Measurements from ENCODE around the gene AR. TPM values are rescaled to one million over a fixed set of nuclear protein-coding genes. Genes with fewer than 3 reads are reported as not detected.

The AR gene
- total RNA-seq, 1 experiment from 2014 or later = 0.05 TPM

DNA sequence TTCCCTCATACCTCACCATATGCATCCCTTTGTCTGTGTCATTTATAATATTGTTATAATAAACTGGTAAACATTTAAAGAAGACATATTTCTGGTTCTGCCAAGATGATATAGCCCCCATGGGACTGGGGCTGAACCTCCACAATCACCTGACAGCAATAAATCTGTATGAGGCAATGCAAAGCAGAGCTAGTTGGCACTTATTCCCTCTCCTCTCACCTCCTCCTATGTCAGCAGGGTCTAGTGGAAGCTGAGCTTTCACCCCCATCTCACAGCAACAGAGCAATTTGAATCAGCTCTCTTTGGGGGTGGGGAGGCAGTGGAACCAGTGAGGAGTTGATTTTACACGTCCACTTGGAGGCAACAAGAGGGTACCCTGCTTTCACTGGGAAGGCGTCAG, 206.9 kb downstream of the AR start:
- no peaks in the 10 kb centered on the region for H3K4me1 ChIP-seq (ENCODE audit: control insufficient read depth, insufficient read depth, low read length)
- DNase-seq (ENCODE audit: low read depth, low spot score) = no peak
- intact Hi-C loops (cut with micrococcal nuclease; ENCODE audit: unreplicated experiment) (no loop called here), in situ Hi-C loops (cut with HindIII; ENCODE audit: low pct_unique_long_range_greater_than_20kb, low sequenced_read_pairs) (no loop called here)
- H3K27ac ChIP-seq (ENCODE audit: low read length) = no peak overlapping the region
- H3K27me3 ChIP-seq (ENCODE audit: control insufficient read depth, insufficient read depth, low read length) = no peaks in the 10 kb centered on the region
- no peak for ATAC-seq
- ChIA-PET CTCF (no interaction called here), POLR2A (no interaction called here)
- H3K4me3 ChIP-seq (ENCODE audit: low read depth in 2 of 2, low read length in 2 of 2) = no peak overlapping the region
- no peaks in the 10 kb centered on the region for H3K9me3 ChIP-seq (ENCODE audit: control insufficient read depth, insufficient read depth, low read depth, low read length)
- TF ChIP-seq SIN3A (IDR thresholded peaks at IDR 0.05; ENCODE audit: borderline replicate concordance, insufficient read depth, low read depth, low read length) = no peak
- TF ChIP-seq, protein P1, sequence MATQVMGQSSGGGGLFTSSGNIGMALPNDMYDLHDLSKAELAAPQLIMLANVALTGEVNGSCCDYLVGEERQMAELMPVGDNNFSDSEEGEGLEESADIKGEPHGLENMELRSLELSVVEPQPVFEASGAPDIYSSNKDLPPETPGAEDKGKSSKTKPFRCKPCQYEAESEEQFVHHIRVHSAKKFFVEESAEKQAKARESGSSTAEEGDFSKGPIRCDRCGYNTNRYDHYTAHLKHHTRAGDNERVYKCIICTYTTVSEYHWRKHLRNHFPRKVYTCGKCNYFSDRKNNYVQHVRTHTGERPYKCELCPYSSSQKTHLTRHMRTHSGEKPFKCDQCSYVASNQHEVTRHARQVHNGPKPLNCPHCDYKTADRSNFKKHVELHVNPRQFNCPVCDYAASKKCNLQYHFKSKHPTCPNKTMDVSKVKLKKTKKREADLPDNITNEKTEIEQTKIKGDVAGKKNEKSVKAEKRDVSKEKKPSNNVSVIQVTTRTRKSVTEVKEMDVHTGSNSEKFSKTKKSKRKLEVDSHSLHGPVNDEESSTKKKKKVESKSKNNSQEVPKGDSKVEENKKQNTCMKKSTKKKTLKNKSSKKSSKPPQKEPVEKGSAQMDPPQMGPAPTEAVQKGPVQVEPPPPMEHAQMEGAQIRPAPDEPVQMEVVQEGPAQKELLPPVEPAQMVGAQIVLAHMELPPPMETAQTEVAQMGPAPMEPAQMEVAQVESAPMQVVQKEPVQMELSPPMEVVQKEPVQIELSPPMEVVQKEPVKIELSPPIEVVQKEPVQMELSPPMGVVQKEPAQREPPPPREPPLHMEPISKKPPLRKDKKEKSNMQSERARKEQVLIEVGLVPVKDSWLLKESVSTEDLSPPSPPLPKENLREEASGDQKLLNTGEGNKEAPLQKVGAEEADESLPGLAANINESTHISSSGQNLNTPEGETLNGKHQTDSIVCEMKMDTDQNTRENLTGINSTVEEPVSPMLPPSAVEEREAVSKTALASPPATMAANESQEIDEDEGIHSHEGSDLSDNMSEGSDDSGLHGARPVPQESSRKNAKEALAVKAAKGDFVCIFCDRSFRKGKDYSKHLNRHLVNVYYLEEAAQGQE (IDR thresholded peaks at IDR 0.05; ENCODE audit: insufficient read depth in 1 of 2, low read depth in 2 of 2, low read length in 1 of 2) = no peak
- TF ChIP-seq CTCF (IDR thresholded peaks at IDR 0.05) = no peak
- no peak for TF ChIP-seq POLR2AphosphoS5 (IDR thresholded peaks at IDR 0.05; ENCODE audit: low read depth, low read length)
- no peak for TF ChIP-seq TCF7L2 (IDR thresholded peaks at IDR 0.05; ENCODE audit: low read depth, low read length)
- BruUV-seq (replicated peaks) = no TSS peak
- H3K36me3 ChIP-seq (ENCODE audit: control insufficient read depth, insufficient read depth, low read length) = no peaks in the 10 kb centered on the region

GRCh38 chrX:67759018-67759417, 215.2 kb downstream of the AR start:
- POLR2A ChIA-PET = no interaction called here
- no TSS peak for BruUV-seq (replicated peaks)
- H3K27ac ChIP-seq (ENCODE audit: low read length) = no peak overlapping the region
- in situ Hi-C loops (cut with HindIII; ENCODE audit: low pct_unique_long_range_greater_than_20kb, low sequenced_read_pairs) (no loop called here), intact Hi-C loops (cut with micrococcal nuclease; ENCODE audit: unreplicated experiment) (no loop called here)
- no peak overlapping the region for H3K4me3 ChIP-seq (ENCODE audit: low read depth in 2 of 2, low read length in 2 of 2)
- CTCF ChIA-PET = no interaction called here
- H3K27me3 ChIP-seq (ENCODE audit: control insufficient read depth, insufficient read depth, low read length) = no peaks in the 10 kb centered on the region
- no peak for TF ChIP-seq TCF7L2 (IDR thresholded peaks at IDR 0.05; ENCODE audit: low read depth, low read length)
- no peak for TF ChIP-seq SIN3A (IDR thresholded peaks at IDR 0.05; ENCODE audit: borderline replicate concordance, insufficient read depth, low read depth, low read length)
- TF ChIP-seq, protein P1 (IDR thresholded peaks at IDR 0.05; ENCODE audit: insufficient read depth in 1 of 2, low read depth in 2 of 2, low read length in 1 of 2) = no peak
- TF ChIP-seq CTCF (IDR thresholded peaks at IDR 0.05) = no peak
- TF ChIP-seq POLR2AphosphoS5 (IDR thresholded peaks at IDR 0.05; ENCODE audit: low read depth, low read length) = no peak
- no peaks in the 10 kb centered on the region for H3K4me1 ChIP-seq (ENCODE audit: control insufficient read depth, insufficient read depth, low read length)
- DNase-seq (ENCODE audit: low read depth, low spot score) = no peak
- H3K9me3 ChIP-seq (ENCODE audit: control insufficient read depth, insufficient read depth, low read depth, low read length) = no peaks in the 10 kb centered on the region
- no peak for ATAC-seq
- H3K36me3 ChIP-seq (ENCODE audit: control insufficient read depth, insufficient read depth, low read length) = no peaks in the 10 kb centered on the region

All from Panc1 (cell line).